H1 (cell line): Measurements from ENCODE around the gene DTNB. TPM values are rescaled to one million over a fixed set of nuclear protein-coding genes. Genes with fewer than 3 reads are reported as not detected.

ENCODE experiments used
- CREB1 ChIP-seq: IDR thresholded peaks from 2 replicates; pipeline ENCODE4 v1.6.1; 2012; ENCODE audit warnings: inconsistent platforms
- EGR1 ChIP-seq: IDR thresholded peaks from 2 replicates; pipeline ENCODE4 v1.6.1; 2011; ENCODE audit warnings: low read depth, low read length, borderline replicate concordance
- FOSL1 ChIP-seq: IDR thresholded peaks from 2 replicates; pipeline ENCODE4 v1.6.1; 2011; ENCODE audit warnings: mild to moderate bottlenecking, low read depth, low read length, moderate library complexity; ENCODE audit not compliant: insufficient read depth
- MAX ChIP-seq: IDR thresholded peaks from 2 replicates; pipeline ENCODE4 v1.6.1; 2012; ENCODE audit warnings: inconsistent platforms
- NRF1 ChIP-seq: IDR thresholded peaks from 2 replicates; pipeline ENCODE4 v1.6.1; 2011; ENCODE audit warnings: mild to moderate bottlenecking, low read depth, low read length, improper control_type of control experiment
- RBBP5 ChIP-seq: IDR thresholded peaks from 2 replicates; pipeline ENCODE4 v1.7.1; 2012; ENCODE audit warnings: low read depth, mild to moderate bottlenecking, inconsistent platforms, low read length, moderate library complexity, borderline replicate concordance
- RXRA ChIP-seq: IDR thresholded peaks from 2 replicates; pipeline ENCODE4 v1.6.1; 2011; ENCODE audit warnings: low read depth, mild to moderate bottlenecking, low read length, moderate library complexity; ENCODE audit not compliant: insufficient read depth
- polyA plus RNA-seq, 7 experiments: library from polyadenylated mRNA; depleted of rRNA in 3 of 7; stranded (reverse) in 5 of 7; unstranded in 2 of 7; fragments of >200 nt in 5 of 7; fragments of 200-250 nt in 2 of 7; gene quantifications; 1 replicate in 5 of 7; 2 replicates in 1 of 7; 4 replicates in 1 of 7; pipeline versions ENCODE4 v1.2.1 to v1.2.3, GENCODE V29; 2011 to 2013; ENCODE audit warnings: missing spikeins in 2 of 7, mixed read lengths in 2 of 7
- total RNA-seq: library from RNA; stranded (reverse); fragmentation: NEBNext Ultra II Directional; extraction: Animal tissue kit (Norgen Biotek cat#: 25700); gene quantifications from 2 replicates; pipeline ENCODE4 v1.2.1, GENCODE V29; 2021

DTNB gene
- total and polyA plus RNA-seq, 2 of the 8 experiments (the other 6 are each of a cell fraction or from before 2014, with no cell fraction given), result 39.6 to 49.5 TPM

- TF ChIP-seq NRF1 (peak; percentile 30; the same call in 1 of the 2 replicates), RBBP5 (no peak), EGR1 (peak; percentile 88; the same call in 1 of the 2 replicates), MAX (peak; percentile 23; the same call in 1 of the 2 replicates), CREB1 (peak; percentile 69), RXRA (no peak), FOSL1 (no peak)
These were observed 311.3 kb downstream of the DTNB start (continued) for GRCh38 chr2:25362049-25362433.
